Neural cell (in vitro differentiated cells): ENCODE results near the gene GSE1.

Experiments
- CTCF ChIP-seq: fragments of 450-650 bp; IDR thresholded peaks from 2 replicates; pipeline ENCODE4 v1.5.1; 2014; ENCODE audit warnings: antibody characterized with exemption, mild to moderate bottlenecking, moderate library complexity; ENCODE audit not compliant: poor library complexity, severe bottlenecking
- EZH2 ChIP-seq: fragments of 200-600, 300-800 bp; shearing (Covaris generic), sonication (generic); IDR thresholded peaks from 2 replicates; pipeline ENCODE4 v1.6.1; 2014; ENCODE audit warnings: antibody characterized with exemption, low read length, borderline replicate concordance, mild to moderate bottlenecking; ENCODE audit not compliant: insufficient read depth, poor library complexity, severe bottlenecking
- POLR2AphosphoS5 ChIP-seq: IDR thresholded peaks from 2 replicates; pipeline ENCODE4 v1.6.1; 2012
- RAD21 ChIP-seq: fragments of 450-650 bp; conservative IDR thresholded peaks from 2 replicates; pipeline ENCODE4 v1.6.1; 2014; ENCODE audit warnings: antibody characterized with exemption, mild to moderate bottlenecking, moderate library complexity
- TAF1 ChIP-seq: IDR thresholded peaks from 2 replicates; pipeline ENCODE4 v1.6.1; 2012; ENCODE audit warnings: low read depth

GRCh38 chr16:85640254-85640558 is 27.1 kb downstream of the GSE1 start:
- TF ChIP-seq CTCF (no peak), TAF1 (no peak), RAD21 (no peak), POLR2AphosphoS5 (no peak), EZH2 (no peak)
